GM12878 (cell line): Measurements from ENCODE around the gene RBM12. TPM values are rescaled to one million over a fixed set of nuclear protein-coding genes. Genes with fewer than 3 reads are reported as not detected.

ENCODE experiments used
- ATAC-seq: fragments of 200-7000 bp; cut with Tn5 transposase; 3 replicates; pipeline ENCODE4 v1.9.1; 2020; ENCODE audit warnings: mild to moderate bottlenecking, moderate library complexity
- BruUV-seq: library from RNA; stranded (reverse); fragments of 400-500 nt; replicated peaks from 2 replicates; lab custom pipeline; 2021; lab: Mats Ljungman, UMichigan
- CTCF ChIA-PET: fragments of 300-600 bp; sonication (Branson Sonifier 250); formaldehyde crosslinking; extraction: SDS; loops from one replicate; lab custom pipeline; 2021; ENCODE audit warnings: inconsistent platforms; lab: Yijun Ruan, JAX
- POLR2A ChIA-PET: fragments of 350-600 bp; formaldehyde crosslinking; extraction: SDS; loops from one replicate; lab custom pipeline; 2021; ENCODE audit warnings: inconsistent platforms; lab: Charles Lee
- RAD21 ChIA-PET: fragments of 300-600 bp; sonication (Branson Sonifier 250); formaldehyde crosslinking; loops from one replicate; lab custom pipeline; 2023; ENCODE audit warnings: antibody characterized with exemption; ENCODE audit not compliant: unreplicated experiment; lab: Charles Lee
- SMC1A ChIA-PET: fragments of 300-600 bp; sonication (Branson Sonifier 250); formaldehyde crosslinking; loops from one replicate; lab custom pipeline; 2023; ENCODE audit not compliant: unreplicated experiment, uncharacterized antibody; lab: Charles Lee
- DNase-seq: peaks from one replicate; pipeline ENCODE4 v3.0.0-alpha.2; 2011; ENCODE audit warnings: low read depth, low spot score
- FAIRE-seq: peaks from 3 replicates; lab custom pipeline; 2011; peaks lifted over from hg19 to GRCh38; lab: Jason Lieb, UNC
- H2AFZ ChIP-seq: 2 replicates; pipeline ENCODE4 v1.6.0; 2011; ENCODE audit warnings: low read depth, low read length, control low read depth; ENCODE audit not compliant: control insufficient read depth
- H3K27ac ChIP-seq: 2 replicates; pipeline ENCODE4 v1.5.1; 2011; ENCODE audit warnings: control low read depth; ENCODE audit not compliant: control insufficient read depth, insufficient read depth
- H3K27me3 ChIP-seq, 2 experiments: replicated peaks in 1 of 2; 2 replicates each; pipeline versions ENCODE4 v1.6.0 to v1.6.1; 2011; ENCODE audit warnings: low read length in 1 of 2; ENCODE audit not compliant: control insufficient read depth in 2 of 2, insufficient read depth in 2 of 2
- H3K36me3 ChIP-seq, 2 experiments: 2 replicates each; pipeline ENCODE4 v1.5.1; 2011; ENCODE audit warnings: low read length in 1 of 2; ENCODE audit not compliant: control insufficient read depth in 2 of 2, insufficient read depth in 2 of 2
- H3K4me1 ChIP-seq: 2 replicates; pipeline ENCODE4 v1.6.1; 2011; ENCODE audit warnings: mild to moderate bottlenecking, low read length, moderate library complexity, mixed read lengths; ENCODE audit not compliant: control insufficient read depth, insufficient read depth
- H3K4me2 ChIP-seq: 2 replicates; pipeline ENCODE4 v1.6.0; 2011; ENCODE audit warnings: control low read depth; ENCODE audit not compliant: control insufficient read depth, insufficient read depth
- H3K4me3 ChIP-seq: fragments of 200-600 bp; sonication (generic); 2 replicates; pipeline ENCODE4 v1.5.1; 2016
- H3K79me2 ChIP-seq: 2 replicates; pipeline ENCODE4 v1.6.0; 2011; ENCODE audit warnings: low read length; ENCODE audit not compliant: control insufficient read depth, insufficient read depth
- H3K9ac ChIP-seq: 2 replicates; pipeline ENCODE4 v1.8.0; 2011; ENCODE audit warnings: low read length, control low read depth, mixed read lengths; ENCODE audit not compliant: control insufficient read depth, insufficient read depth
- H3K9me3 ChIP-seq: replicated peaks from 3 replicates; pipeline ENCODE4 v1.5.1; 2011; ENCODE audit warnings: mild to moderate bottlenecking, low read length; ENCODE audit not compliant: control insufficient read depth, insufficient read depth
- H4K20me1 ChIP-seq: 2 replicates; pipeline ENCODE4 v1.6.0; 2011; ENCODE audit not compliant: control insufficient read depth, insufficient read depth
- CHD1 ChIP-seq: IDR thresholded peaks from 2 replicates; pipeline ENCODE4 v1.6.1; 2012; ENCODE audit warnings: low read depth, low read length, improper control_type of control experiment
- CHD2 ChIP-seq: IDR thresholded peaks from 2 replicates; pipeline ENCODE4 v1.6.1; 2011; ENCODE audit warnings: low read depth, low read length, improper control_type of control experiment, borderline replicate concordance
- CHD4 ChIP-seq: fragments of 200-600 bp; sonication (generic); IDR thresholded peaks from 2 replicates; pipeline ENCODE4 v1.6.1; 2016; ENCODE audit warnings: mild to moderate bottlenecking
- EZH2 ChIP-seq: IDR thresholded peaks from 2 replicates; pipeline ENCODE4 v1.6.1; 2012; ENCODE audit warnings: low read depth, mild to moderate bottlenecking, control low read depth, inconsistent platforms, low read length, borderline replicate concordance; ENCODE audit not compliant: control insufficient read depth
- HDAC2 ChIP-seq: fragments of 200-600 bp; sonication (generic); IDR thresholded peaks from 2 replicates; pipeline ENCODE4 v1.6.1; 2017
- MXI1 ChIP-seq: fragments of 150-350 bp; IDR thresholded peaks from 2 replicates; pipeline ENCODE4 v1.6.1; 2011; ENCODE audit warnings: low read depth, mild to moderate bottlenecking, inconsistent platforms, low read length, improper control_type of control experiment
- RCOR1 ChIP-seq: conservative IDR thresholded peaks from 2 replicates; pipeline ENCODE4 v1.6.1; 2012; ENCODE audit warnings: low read depth, low read length, improper control_type of control experiment
- SREBF1 ChIP-seq: IDR thresholded peaks from 2 replicates; pipeline ENCODE4 v1.6.1; 2012; ENCODE audit warnings: mild to moderate bottlenecking, low read length
- ZNF207 ChIP-seq: fragments of 450-650 bp; IDR thresholded peaks from 2 replicates; pipeline ENCODE4 v1.6.1; 2014; ENCODE audit warnings: antibody characterized with exemption, mild to moderate bottlenecking, borderline replicate concordance
- ZZZ3 ChIP-seq: IDR thresholded peaks from 2 replicates; pipeline ENCODE4 v1.6.1; 2011; ENCODE audit warnings: low read depth; ENCODE audit not compliant: control insufficient read depth, insufficient read length
- WGBS: methylation state at CpG from one replicate; pipeline ENCODE4 v1.1.6; 2016; ENCODE audit warnings: low lambda C conversion rate; ENCODE audit not compliant: insufficient replicate concordance, insufficient coverage; ENCODE audit errors: missing lambda C conversion rate; 5-methylcytosine and 5-hydroxymethylcytosine counted together
- in situ Hi-C: fragments of 300-500 bp; cut with MboI; formaldehyde crosslinking; loops from 9 replicates; pipeline ENCODE4 v1.14.3; 2018; ENCODE audit warnings: mixed read lengths
- intact Hi-C: fragments of 100-400 bp; cut with micrococcal nuclease; formaldehyde crosslinking; loops from one replicate; pipeline ENCODE4 v1.14.2; 2022; ENCODE audit not compliant: unreplicated experiment
- polyA plus RNA-seq, 11 experiments: library from polyadenylated mRNA; depleted of rRNA in 4 of 11; unstranded in 6 of 11; stranded (reverse) in 5 of 11; fragments of >200 nt; fragmentation: Nextera tagmentation in 4 of 11; fragmentation: Illumina TruSeq in 1 of 11; extraction: Ambion mirVana in 4 of 11; extraction: Trizol in 1 of 11; gene quantifications; 1 replicate in 1 of 11; 2 replicates in 10 of 11; pipeline versions ENCODE4 v1.2.1 to v1.2.3, GENCODE V29; 2011 to 2016; ENCODE audit warnings: inconsistent platforms in 2 of 11, missing spikeins in 2 of 11, low read depth in 1 of 11
- total RNA-seq, 4 experiments: library from RNA; depleted of rRNA in 3 of 4; stranded (reverse); fragments of >200 nt in 3 of 4; fragmentation: Illumina TruSeq in 1 of 4; extraction: Trizol in 1 of 4; gene quantifications; 2 replicates each; pipeline versions ENCODE4 v1.2.1 to v1.2.3, GENCODE V29; 2013 to 2021
- TF ChIP-seq, protein P1 (sequence below): fragments of 150-350 bp; IDR thresholded peaks from 2 replicates; pipeline ENCODE4 v1.6.1; 2016; ENCODE audit warnings: low read depth, low read length
- TF ChIP-seq, protein P2 (sequence below): IDR thresholded peaks from 2 replicates; pipeline ENCODE4 v1.6.1; 2012; ENCODE audit warnings: mild to moderate bottlenecking, low read depth, low read length

RBM12 gene
- total and polyA plus RNA-seq, 10 of the 15 experiments (the other 5 are each of a cell fraction or from before 2014, with no cell fraction given) = 4.7 to 153 (median 58.5) TPM

DNA sequence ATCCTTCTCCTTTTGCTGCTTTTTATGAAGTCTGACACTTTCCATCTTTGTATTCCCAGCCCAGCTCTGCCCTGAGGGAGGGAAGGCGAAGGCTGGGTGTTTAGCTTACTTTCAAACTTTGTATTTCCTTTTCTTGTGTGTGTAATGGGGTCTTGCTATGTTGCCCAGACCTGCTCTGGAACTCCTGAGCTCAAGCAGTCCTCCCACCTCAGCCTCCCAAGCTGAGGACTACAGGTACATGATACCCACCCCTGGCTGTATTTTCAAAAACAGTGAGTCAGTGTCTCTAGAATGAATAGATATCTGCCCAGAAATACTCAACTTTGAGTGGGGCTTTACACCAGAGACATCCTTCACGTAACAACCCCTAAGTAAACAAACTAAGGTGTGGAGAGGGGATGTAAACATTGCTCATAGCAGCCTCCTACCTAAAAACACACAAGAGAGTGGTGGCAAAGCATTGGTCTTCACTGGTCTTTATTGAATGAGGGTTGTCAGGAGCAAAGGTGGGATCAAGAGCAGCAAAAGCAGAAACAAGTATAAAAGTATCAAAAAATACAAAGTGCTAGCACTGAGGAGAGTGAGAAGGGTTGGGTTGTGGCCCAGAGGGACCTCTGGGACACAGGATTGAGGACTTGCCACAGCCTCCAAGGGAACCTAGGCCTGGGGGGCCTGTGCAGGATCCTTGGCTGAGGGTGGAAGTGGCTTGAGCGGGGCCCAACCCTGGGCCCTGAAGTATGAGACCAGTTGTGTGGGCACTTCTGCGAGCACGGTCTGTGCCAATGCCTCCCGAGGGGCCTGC lies 38.9 kb downstream of the RBM12 start (continued):
- no peak for TF ChIP-seq CHD2
- TF ChIP-seq ZNF207 = no peak

DNA sequence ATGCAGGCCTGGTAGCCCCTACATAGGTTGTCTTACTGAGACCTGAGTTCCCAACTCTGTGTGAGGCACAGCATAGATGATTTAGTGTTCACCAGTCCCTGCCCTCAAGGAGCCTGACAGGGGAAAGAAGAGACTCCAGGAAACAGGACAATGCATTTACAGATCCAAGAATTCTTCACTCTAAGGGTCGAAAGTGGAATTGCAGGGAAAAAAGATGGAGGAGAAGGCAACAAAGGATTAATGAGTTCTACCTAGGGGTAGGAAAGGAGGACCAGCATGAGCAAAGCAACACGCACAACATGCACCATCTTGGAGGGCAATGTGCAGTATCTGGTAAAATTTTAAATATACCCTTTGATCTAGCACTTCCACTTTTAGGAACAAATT lies 43.1 kb downstream of the RBM12 start:
- POLR2A ChIA-PET = no interaction called here
- Histone ChIP-seq H4K20me1 (no peaks in the 10 kb centered on the region), H3K4me1 (peaks cover 20% of the 10 kb centered on the region), H3K27ac (no peak overlapping the region), H2AFZ (no peak overlapping the region), H3K4me2 (no peak overlapping the region), H3K9me3 (no peaks in the 10 kb centered on the region), H3K27me3 (no peaks in the 10 kb centered on the region), H3K9ac (no peak overlapping the region), H3K79me2 (no peaks in the 10 kb centered on the region; the same call in none of the 2 replicates), H3K4me3 (no peak overlapping the region), H3K36me3 (peaks cover 3 to 7% of the 10 kb centered on the region in 2 experiments; a peak in 3 of 4 replicates)
- DNase-seq (no peak), ATAC-seq (no peak), FAIRE-seq (no peak)
- intact Hi-C loops = no loop called here
- no TSS peak for BruUV-seq
- CTCF ChIA-PET = interaction anchor here (1.1 to 4.0 kb wide), 4 partner anchors 12 to 50 kb away, joined by 3 to 31 read pairs (median 6); no protein-coding TSS in a partner anchor
- in situ Hi-C loops = no loop called here
- RAD21 ChIA-PET = no interaction called here
- 91% methylated on average over 2 of the region's 2 CpGs for WGBS
- SMC1A ChIA-PET = interaction anchor here (1.2 to 3.8 kb wide), 2 partner anchors 41 to 98 kb away, joined by 3 to 28 read pairs; partner anchors contain the start of genes CPNE1 and RBM12
- TF ChIP-seq CHD4 = no peak
- no peak for TF ChIP-seq HDAC2
- no peak for TF ChIP-seq RCOR1
- TF ChIP-seq, protein P1, sequence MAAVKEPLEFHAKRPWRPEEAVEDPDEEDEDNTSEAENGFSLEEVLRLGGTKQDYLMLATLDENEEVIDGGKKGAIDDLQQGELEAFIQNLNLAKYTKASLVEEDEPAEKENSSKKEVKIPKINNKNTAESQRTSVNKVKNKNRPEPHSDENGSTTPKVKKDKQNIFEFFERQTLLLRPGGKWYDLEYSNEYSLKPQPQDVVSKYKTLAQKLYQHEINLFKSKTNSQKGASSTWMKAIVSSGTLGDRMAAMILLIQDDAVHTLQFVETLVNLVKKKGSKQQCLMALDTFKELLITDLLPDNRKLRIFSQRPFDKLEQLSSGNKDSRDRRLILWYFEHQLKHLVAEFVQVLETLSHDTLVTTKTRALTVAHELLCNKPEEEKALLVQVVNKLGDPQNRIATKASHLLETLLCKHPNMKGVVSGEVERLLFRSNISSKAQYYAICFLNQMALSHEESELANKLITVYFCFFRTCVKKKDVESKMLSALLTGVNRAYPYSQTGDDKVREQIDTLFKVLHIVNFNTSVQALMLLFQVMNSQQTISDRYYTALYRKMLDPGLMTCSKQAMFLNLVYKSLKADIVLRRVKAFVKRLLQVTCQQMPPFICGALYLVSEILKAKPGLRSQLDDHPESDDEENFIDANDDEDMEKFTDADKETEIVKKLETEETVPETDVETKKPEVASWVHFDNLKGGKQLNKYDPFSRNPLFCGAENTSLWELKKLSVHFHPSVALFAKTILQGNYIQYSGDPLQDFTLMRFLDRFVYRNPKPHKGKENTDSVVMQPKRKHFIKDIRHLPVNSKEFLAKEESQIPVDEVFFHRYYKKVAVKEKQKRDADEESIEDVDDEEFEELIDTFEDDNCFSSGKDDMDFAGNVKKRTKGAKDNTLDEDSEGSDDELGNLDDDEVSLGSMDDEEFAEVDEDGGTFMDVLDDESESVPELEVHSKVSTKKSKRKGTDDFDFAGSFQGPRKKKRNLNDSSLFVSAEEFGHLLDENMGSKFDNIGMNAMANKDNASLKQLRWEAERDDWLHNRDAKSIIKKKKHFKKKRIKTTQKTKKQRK = no peak
- no peak for TF ChIP-seq ZZZ3
- TF ChIP-seq EZH2 = no peak
- TF ChIP-seq, protein P2, sequence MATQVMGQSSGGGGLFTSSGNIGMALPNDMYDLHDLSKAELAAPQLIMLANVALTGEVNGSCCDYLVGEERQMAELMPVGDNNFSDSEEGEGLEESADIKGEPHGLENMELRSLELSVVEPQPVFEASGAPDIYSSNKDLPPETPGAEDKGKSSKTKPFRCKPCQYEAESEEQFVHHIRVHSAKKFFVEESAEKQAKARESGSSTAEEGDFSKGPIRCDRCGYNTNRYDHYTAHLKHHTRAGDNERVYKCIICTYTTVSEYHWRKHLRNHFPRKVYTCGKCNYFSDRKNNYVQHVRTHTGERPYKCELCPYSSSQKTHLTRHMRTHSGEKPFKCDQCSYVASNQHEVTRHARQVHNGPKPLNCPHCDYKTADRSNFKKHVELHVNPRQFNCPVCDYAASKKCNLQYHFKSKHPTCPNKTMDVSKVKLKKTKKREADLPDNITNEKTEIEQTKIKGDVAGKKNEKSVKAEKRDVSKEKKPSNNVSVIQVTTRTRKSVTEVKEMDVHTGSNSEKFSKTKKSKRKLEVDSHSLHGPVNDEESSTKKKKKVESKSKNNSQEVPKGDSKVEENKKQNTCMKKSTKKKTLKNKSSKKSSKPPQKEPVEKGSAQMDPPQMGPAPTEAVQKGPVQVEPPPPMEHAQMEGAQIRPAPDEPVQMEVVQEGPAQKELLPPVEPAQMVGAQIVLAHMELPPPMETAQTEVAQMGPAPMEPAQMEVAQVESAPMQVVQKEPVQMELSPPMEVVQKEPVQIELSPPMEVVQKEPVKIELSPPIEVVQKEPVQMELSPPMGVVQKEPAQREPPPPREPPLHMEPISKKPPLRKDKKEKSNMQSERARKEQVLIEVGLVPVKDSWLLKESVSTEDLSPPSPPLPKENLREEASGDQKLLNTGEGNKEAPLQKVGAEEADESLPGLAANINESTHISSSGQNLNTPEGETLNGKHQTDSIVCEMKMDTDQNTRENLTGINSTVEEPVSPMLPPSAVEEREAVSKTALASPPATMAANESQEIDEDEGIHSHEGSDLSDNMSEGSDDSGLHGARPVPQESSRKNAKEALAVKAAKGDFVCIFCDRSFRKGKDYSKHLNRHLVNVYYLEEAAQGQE = no peak
- no peak for TF ChIP-seq SREBF1
- no peak for TF ChIP-seq MXI1
- no peak for TF ChIP-seq CHD1
